ENCODE data around the gene SPATA31E1.

SPATA31E1 gene

DNA sequence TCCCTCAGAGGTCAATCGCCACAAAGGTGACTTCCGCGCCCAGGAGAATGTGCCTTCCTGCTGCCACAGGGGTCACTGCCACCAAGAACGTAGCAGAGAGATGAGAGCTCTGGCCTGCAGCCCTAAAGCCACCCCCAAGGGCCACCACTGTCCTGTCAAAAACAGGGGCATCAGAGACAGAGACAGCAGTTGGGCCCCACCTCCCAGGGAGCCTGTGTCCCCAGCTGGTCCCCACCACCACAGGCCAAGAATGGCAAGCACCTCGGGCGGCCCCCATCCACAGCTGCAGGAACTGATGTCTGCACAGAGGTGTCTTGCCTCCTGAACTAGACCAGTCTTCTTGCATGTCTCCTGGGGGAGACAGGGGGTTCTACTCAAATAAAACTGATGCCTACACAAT, 5.8 kb downstream of the SPATA31E1 start:
- Histone ChIP-seq H3K9me2 (ENCODE audit: low read depth, low read length) (no peaks in the 10 kb centered on the region), H2AFZ (ENCODE audit: low read length) (no peak overlapping the region)

DNA sequence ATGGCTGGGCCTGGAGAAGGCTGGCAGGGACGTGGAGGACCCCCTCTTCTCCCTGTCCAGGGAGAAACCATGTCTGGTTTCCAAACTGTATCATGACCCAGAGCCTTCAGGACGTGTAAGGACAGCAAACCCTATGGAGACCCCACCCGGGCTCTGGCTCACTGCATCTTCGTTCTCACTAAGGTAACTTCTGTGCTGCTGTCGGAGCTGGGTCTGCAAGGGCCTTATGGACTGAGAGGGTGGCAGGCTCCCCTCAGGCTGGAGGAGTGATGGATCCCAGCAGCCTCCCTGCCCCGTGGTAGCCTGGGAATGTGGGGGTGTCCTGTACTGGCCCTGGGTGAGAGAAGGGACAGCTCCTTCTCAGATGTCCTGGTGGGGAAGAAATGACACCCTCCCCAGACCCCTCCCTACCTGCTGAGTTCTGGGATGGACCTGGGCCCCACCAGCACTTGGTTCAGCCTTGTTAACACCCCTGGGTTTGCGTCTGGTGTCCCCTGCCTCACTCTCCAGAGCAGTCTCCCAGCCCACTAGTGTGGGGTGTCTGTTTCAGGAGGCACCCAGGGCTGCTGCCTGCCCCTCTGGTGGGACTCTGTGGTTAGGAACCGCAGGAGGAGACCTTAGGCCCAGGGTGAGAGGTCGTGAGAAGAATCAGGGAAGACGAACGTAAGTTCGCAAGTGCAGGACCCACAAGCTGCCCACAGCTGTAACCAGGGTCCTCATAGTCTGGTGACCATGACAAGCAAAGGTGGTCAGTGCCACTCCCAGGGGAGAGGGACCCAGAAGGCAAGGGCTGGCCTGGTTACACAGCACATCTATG, 6.6 kb downstream of the SPATA31E1 start:
- Histone ChIP-seq H4K20me1 (ENCODE audit: insufficient read depth, low read length) (no peaks in the 10 kb centered on the region), H3K79me2 (ENCODE audit: insufficient read depth, low read length) (no peaks in the 10 kb centered on the region), H3K4me2 (ENCODE audit: low read length) (no peak overlapping the region), H3K36me3 (ENCODE audit: insufficient read depth, low read length) (no peaks in the 10 kb centered on the region), H3K9ac (ENCODE audit: low read length) (no peak overlapping the region), H3F3A (ENCODE audit: insufficient read depth, low read length) (no peaks in the 10 kb centered on the region), H2AFZ (ENCODE audit: low read length) (no peak overlapping the region), H3K27me3 (ENCODE audit: insufficient read depth, low read length) (no peaks in the 10 kb centered on the region), H3K27ac (ENCODE audit: low read depth, low read length, poor library complexity, severe bottlenecking) (no peak overlapping the region), H3K9me2 (ENCODE audit: low read depth, low read length) (no peaks in the 10 kb centered on the region), H3K4me3 (ENCODE audit: low read depth, low read length, poor library complexity, severe bottlenecking) (no peak overlapping the region), H3K9me3 (ENCODE audit: low read length) (no peaks in the 10 kb centered on the region), H3K4me1 (ENCODE audit: insufficient read depth, low read length, severe bottlenecking) (no peaks in the 10 kb centered on the region)
- TF ChIP-seq, protein P1, sequence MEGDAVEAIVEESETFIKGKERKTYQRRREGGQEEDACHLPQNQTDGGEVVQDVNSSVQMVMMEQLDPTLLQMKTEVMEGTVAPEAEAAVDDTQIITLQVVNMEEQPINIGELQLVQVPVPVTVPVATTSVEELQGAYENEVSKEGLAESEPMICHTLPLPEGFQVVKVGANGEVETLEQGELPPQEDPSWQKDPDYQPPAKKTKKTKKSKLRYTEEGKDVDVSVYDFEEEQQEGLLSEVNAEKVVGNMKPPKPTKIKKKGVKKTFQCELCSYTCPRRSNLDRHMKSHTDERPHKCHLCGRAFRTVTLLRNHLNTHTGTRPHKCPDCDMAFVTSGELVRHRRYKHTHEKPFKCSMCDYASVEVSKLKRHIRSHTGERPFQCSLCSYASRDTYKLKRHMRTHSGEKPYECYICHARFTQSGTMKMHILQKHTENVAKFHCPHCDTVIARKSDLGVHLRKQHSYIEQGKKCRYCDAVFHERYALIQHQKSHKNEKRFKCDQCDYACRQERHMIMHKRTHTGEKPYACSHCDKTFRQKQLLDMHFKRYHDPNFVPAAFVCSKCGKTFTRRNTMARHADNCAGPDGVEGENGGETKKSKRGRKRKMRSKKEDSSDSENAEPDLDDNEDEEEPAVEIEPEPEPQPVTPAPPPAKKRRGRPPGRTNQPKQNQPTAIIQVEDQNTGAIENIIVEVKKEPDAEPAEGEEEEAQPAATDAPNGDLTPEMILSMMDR (IDR thresholded peaks at IDR 0.05; ENCODE audit: low read length): no peak
- no peak for TF ChIP-seq EZH2 (IDR thresholded peaks at IDR 0.05; ENCODE audit: borderline replicate concordance, low read length)

More for the DNA sequence above, 5.8 kb downstream of the SPATA31E1 start:
- no peak overlapping the region for H3K27ac ChIP-seq (ENCODE audit: low read depth, low read length, poor library complexity, severe bottlenecking)
- no peaks in the 10 kb centered on the region for H3F3A ChIP-seq (ENCODE audit: insufficient read depth, low read length)
- H3K4me3 ChIP-seq (ENCODE audit: low read depth, low read length, poor library complexity, severe bottlenecking): no peak overlapping the region
- no peaks in the 10 kb centered on the region for H3K36me3 ChIP-seq (ENCODE audit: insufficient read depth, low read length)
- no peaks in the 10 kb centered on the region for H3K27me3 ChIP-seq (ENCODE audit: insufficient read depth, low read length)
- H4K20me1 ChIP-seq (ENCODE audit: insufficient read depth, low read length): no peaks in the 10 kb centered on the region
- no peak overlapping the region for H3K4me2 ChIP-seq (ENCODE audit: low read length)
- H3K4me1 ChIP-seq (ENCODE audit: insufficient read depth, low read length, severe bottlenecking): no peaks in the 10 kb centered on the region
- H3K9ac ChIP-seq (ENCODE audit: low read length): no peak overlapping the region
- TF ChIP-seq, protein P1 (IDR thresholded peaks at IDR 0.05; ENCODE audit: low read length): no peak
- no peak for TF ChIP-seq EZH2 (IDR thresholded peaks at IDR 0.05; ENCODE audit: borderline replicate concordance, low read length)
- H3K9me3 ChIP-seq (ENCODE audit: low read length): no peaks in the 10 kb centered on the region
- no peaks in the 10 kb centered on the region for H3K79me2 ChIP-seq (ENCODE audit: insufficient read depth, low read length)

DNA sequence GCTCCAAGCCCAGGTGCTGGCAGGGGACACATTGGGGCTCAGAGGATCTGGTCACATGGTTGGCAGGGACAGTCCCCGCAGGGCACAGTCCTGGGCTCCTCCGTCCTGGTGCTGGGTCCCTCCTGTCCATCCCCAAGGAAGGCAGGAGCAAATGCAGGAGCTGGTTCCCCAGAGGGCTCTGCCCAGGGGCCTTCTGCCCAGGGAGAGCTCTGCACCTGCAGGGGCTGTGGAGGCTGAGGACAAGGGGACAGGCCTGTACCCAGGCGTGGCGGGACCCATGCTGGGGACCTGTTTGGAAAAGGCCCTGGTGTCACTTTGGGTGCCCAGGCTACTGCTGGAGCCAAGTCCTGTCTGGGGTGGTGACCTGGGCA, 7.2 kb downstream of the SPATA31E1 start:
- Histone ChIP-seq H3K4me3 (ENCODE audit: low read depth, low read length, poor library complexity, severe bottlenecking) (no peak overlapping the region), H3K36me3 (ENCODE audit: insufficient read depth, low read length) (no peaks in the 10 kb centered on the region), H3K27me3 (ENCODE audit: insufficient read depth, low read length) (no peaks in the 10 kb centered on the region; the same call in 1 of the 2 replicates), H3K9me3 (ENCODE audit: low read length) (no peaks in the 10 kb centered on the region), H3K4me1 (ENCODE audit: insufficient read depth, low read length, severe bottlenecking) (no peaks in the 10 kb centered on the region), H3K27ac (ENCODE audit: low read depth, low read length, poor library complexity, severe bottlenecking) (no peak overlapping the region), H3K9me2 (ENCODE audit: low read depth, low read length) (no peaks in the 10 kb centered on the region), H3K79me2 (ENCODE audit: insufficient read depth, low read length) (no peaks in the 10 kb centered on the region), H3K9ac (ENCODE audit: low read length) (no peak overlapping the region), H2AFZ (ENCODE audit: low read length) (no peak overlapping the region), H3F3A (ENCODE audit: insufficient read depth, low read length) (no peaks in the 10 kb centered on the region), H4K20me1 (ENCODE audit: insufficient read depth, low read length) (no peaks in the 10 kb centered on the region), H3K4me2 (ENCODE audit: low read length) (no peak overlapping the region)
- no peak for TF ChIP-seq EZH2 (IDR thresholded peaks at IDR 0.05; ENCODE audit: borderline replicate concordance, low read length)
- TF ChIP-seq, protein P1 (IDR thresholded peaks at IDR 0.05; ENCODE audit: low read length): no peak

All from OCI-LY1 (cell line).